Measurements from ENCODE around the gene BPIFA1.

- TF ChIP-seq POLR2AphosphoS5 (IDR thresholded peaks at IDR 0.05) (no peak), CTCF (IDR thresholded peaks at IDR 0.05) (no peak)
These were observed 10.3 kb downstream of the BPIFA1 start for GRCh38 chr20:33246077-33246476.
